Neural progenitor cell (in vitro differentiated cells): ENCODE results near the gene RAX2. TPM values are rescaled to one million over a fixed set of nuclear protein-coding genes. Genes with fewer than 3 reads are reported as not detected.
A peak's percentile ranks its signal among the peaks of the same experiment; 100 is the strongest.

Source experiments
- DNase-seq: peaks from one replicate; pipeline ENCODE4 v3.0.0-alpha.2; 2016; ENCODE audit warnings: low spot score
- H2AFZ ChIP-seq: fragments of 200-600 bp; sonication (generic); replicated peaks from 2 replicates; pipeline ENCODE4 v1.6.1; 2016; ENCODE audit warnings: antibody characterized with exemption
- H3F3A ChIP-seq: fragments of 200-600 bp; sonication (generic); 2 replicates; pipeline ENCODE4 v1.6.1; 2016; ENCODE audit warnings: antibody characterized with exemption, low read depth
- H3K27ac ChIP-seq: fragments of 200-600 bp; sonication (generic); 2 replicates; pipeline ENCODE4 v1.5.1; 2016; ENCODE audit warnings: mild to moderate bottlenecking
- H3K27me3 ChIP-seq: fragments of 200-600 bp; sonication (generic); 2 replicates; pipeline ENCODE4 v1.6.1; 2016; ENCODE audit warnings: mild to moderate bottlenecking, moderate library complexity
- H3K36me3 ChIP-seq: fragments of 200-600 bp; sonication (generic); 2 replicates; pipeline ENCODE4 v1.5.1; 2016
- H3K4me1 ChIP-seq: fragments of 200-600 bp; sonication (generic); 2 replicates; pipeline ENCODE4 v1.6.1; 2016; ENCODE audit warnings: mixed run types
- H3K4me2 ChIP-seq: fragments of 200-600 bp; sonication (generic); 2 replicates; pipeline ENCODE4 v1.6.1; 2016
- H3K4me3 ChIP-seq: fragments of 200-600 bp; sonication (generic); 2 replicates; pipeline ENCODE4 v1.5.1; 2016
- H3K79me2 ChIP-seq: fragments of 200-600 bp; sonication (generic); 2 replicates; pipeline ENCODE4 v1.6.1; 2016; ENCODE audit warnings: low read depth
- H3K9ac ChIP-seq: fragments of 200-600 bp; sonication (generic); 2 replicates; pipeline ENCODE4 v1.6.1; 2016
- H3K9me3 ChIP-seq: fragments of 200-600 bp; sonication (generic); 2 replicates; pipeline ENCODE4 v1.5.1; 2016; ENCODE audit warnings: low read depth
- H4K20me1 ChIP-seq: fragments of 200-600 bp; sonication (generic); 2 replicates; pipeline ENCODE4 v1.6.1; 2016; ENCODE audit warnings: low read depth
- H3K27ac Mint-ChIP-seq: 3 replicates; pipeline ENCODE4 v1.8.0; 2021; ENCODE audit warnings: mixed read lengths
- H3K27me3 Mint-ChIP-seq: 2 replicates; pipeline ENCODE4 v1.8.0; 2022; ENCODE audit warnings: low read depth, mild to moderate bottlenecking, inconsistent platforms, moderate library complexity, mixed read lengths; ENCODE audit not compliant: insufficient read depth
- H3K36me3 Mint-ChIP-seq: 3 replicates; pipeline ENCODE4 v1.8.0; 2021; ENCODE audit warnings: mixed read lengths
- H3K4me1 Mint-ChIP-seq: 3 replicates; pipeline ENCODE4 v1.8.0; 2021; ENCODE audit warnings: mixed read lengths
- H3K4me3 Mint-ChIP-seq: 3 replicates; pipeline ENCODE4 v1.8.0; 2021; ENCODE audit warnings: mild to moderate bottlenecking, moderate library complexity, mixed read lengths
- H3K9me3 Mint-ChIP-seq: 3 replicates; pipeline ENCODE4 v1.8.0; 2020; ENCODE audit warnings: mixed read lengths
- CTCF ChIP-seq: fragments of 200-600 bp; sonication (generic); IDR thresholded peaks from 2 replicates; pipeline ENCODE4 v1.5.1; 2017; ENCODE audit warnings: antibody characterized with exemption, mild to moderate bottlenecking
- EZH2 ChIP-seq: fragments of 200-600 bp; sonication (generic); IDR thresholded peaks from 2 replicates; pipeline ENCODE4 v1.6.1; 2017; ENCODE audit warnings: antibody characterized with exemption, mild to moderate bottlenecking, moderate library complexity
- EZH2phosphoT487 ChIP-seq: fragments of 200-600 bp; sonication (generic); IDR thresholded peaks from 2 replicates; pipeline ENCODE4 v1.6.1; 2017; ENCODE audit warnings: antibody characterized with exemption
- total RNA-seq: library from RNA; depleted of rRNA; stranded (reverse); fragments of >200 nt; gene quantifications from 2 replicates; pipeline ENCODE4 v1.2.3, GENCODE V29; 2015; ENCODE audit warnings: low replicate concordance

The RAX2 gene
- total RNA-seq, 1 donor from 2014 or later, result not detected

GRCh38 chr19:3771000-3771905 lies 775 bp downstream of the RAX2 start:
- no peaks in the 10 kb centered on the region for H3K36me3 ChIP-seq
- H3K4me2 ChIP-seq, result no peak overlapping the region
- Mint-ChIP-seq H3K36me3 (peaks cover 2% of the 10 kb centered on the region), H3K4me1 (peaks cover 10% of the 10 kb centered on the region), H3K27me3 (peaks cover 7% of the 10 kb centered on the region), H3K9me3 (no peaks in the 10 kb centered on the region), H3K4me3 (peak overlapping the region; percentile 22), H3K27ac (peak overlapping the region; percentile 27)
- peaks cover 14% of the 10 kb centered on the region for H3K4me1 ChIP-seq
- TF ChIP-seq EZH2, result no peak
- TF ChIP-seq EZH2phosphoT487, result no peak
- no peak for TF ChIP-seq CTCF
- DNase-seq, result no peak
- no peaks in the 10 kb centered on the region for H3K79me2 ChIP-seq
- H4K20me1 ChIP-seq, result no peaks in the 10 kb centered on the region
- H2AFZ ChIP-seq, result no peak overlapping the region
- H3K9me3 ChIP-seq, result no peaks in the 10 kb centered on the region
- H3K27ac ChIP-seq, result no peak overlapping the region
- H3F3A ChIP-seq, result peaks cover 4% of the 10 kb centered on the region
- no peak overlapping the region for H3K9ac ChIP-seq
- no peak overlapping the region for H3K4me3 ChIP-seq
- H3K27me3 ChIP-seq, result no peaks in the 10 kb centered on the region

DNA sequence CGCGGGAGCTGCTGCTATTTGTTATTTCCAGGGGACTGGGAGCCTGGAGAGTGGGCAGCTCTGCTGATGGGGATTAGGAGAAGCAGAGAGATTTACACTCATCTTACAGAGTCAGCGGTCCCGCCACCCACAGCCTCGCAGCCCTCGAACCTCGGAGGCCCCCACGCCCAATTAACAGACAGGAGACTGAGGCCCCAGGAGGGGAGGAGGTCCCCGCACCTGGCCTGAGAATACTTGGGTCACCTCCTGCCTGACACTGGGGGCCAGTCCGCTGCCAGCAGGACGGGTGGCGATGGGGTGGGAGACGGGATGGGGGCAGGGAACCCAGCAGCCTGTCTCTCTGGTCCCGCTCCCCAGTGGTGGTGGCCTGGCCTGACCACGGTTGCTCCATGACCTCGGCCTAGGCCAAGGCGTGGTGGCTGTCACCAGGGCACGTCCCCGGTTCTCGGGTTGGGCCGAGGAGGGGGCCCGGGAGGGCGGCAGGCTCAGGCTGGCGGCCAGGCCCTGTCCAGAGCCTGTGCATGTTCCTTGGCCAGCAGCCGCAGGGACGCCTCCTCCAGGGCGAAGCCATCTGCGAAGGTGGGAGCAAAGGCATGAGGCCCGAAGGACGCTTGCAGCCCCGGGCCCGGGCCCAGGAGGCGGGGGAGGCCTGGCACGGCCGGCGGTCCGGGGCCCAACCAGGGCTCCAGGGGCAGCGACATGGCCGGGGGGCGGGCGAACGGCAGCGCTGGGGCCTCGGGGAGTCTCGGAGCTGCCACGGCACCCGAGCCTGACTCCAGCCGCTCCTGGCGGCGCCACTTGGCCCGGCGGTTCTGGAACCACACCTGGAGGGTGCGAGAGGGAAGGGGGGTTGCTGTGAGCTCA lies 1.7 kb downstream of the RAX2 start:
- H3K9me3 Mint-ChIP-seq, result no peaks in the 10 kb centered on the region
- peaks cover 2% of the 10 kb centered on the region for H3K36me3 Mint-ChIP-seq
- peaks cover 4% of the 10 kb centered on the region for H3F3A ChIP-seq
- H3K27ac Mint-ChIP-seq, result no peak overlapping the region
- no peak overlapping the region for H3K9ac ChIP-seq
- H3K27me3 Mint-ChIP-seq, result peaks cover 7% of the 10 kb centered on the region
- no peaks in the 10 kb centered on the region for H3K36me3 ChIP-seq
- H2AFZ ChIP-seq, result no peak overlapping the region
- peaks cover 10% of the 10 kb centered on the region for H3K4me1 Mint-ChIP-seq
- H3K27ac ChIP-seq, result no peak overlapping the region
- no peaks in the 10 kb centered on the region for H4K20me1 ChIP-seq
- H3K79me2 ChIP-seq, result no peaks in the 10 kb centered on the region
- no peak overlapping the region for H3K4me3 Mint-ChIP-seq
- no peak overlapping the region for H3K4me2 ChIP-seq
- H3K4me3 ChIP-seq, result no peak overlapping the region
- no peaks in the 10 kb centered on the region for H3K9me3 ChIP-seq
- H3K27me3 ChIP-seq, result no peaks in the 10 kb centered on the region
- peaks cover 14% of the 10 kb centered on the region for H3K4me1 ChIP-seq
- TF ChIP-seq EZH2phosphoT487, result no peak
- no peak for TF ChIP-seq CTCF
- no peak for DNase-seq

GRCh38 chr19:3769494-3769893 lies 2.5 kb downstream of the RAX2 start:
- peaks cover 10% of the 10 kb centered on the region for H3K4me1 Mint-ChIP-seq
- no peaks in the 10 kb centered on the region for H4K20me1 ChIP-seq
- no peak for TF ChIP-seq CTCF
- no peak for TF ChIP-seq EZH2
- no peak for TF ChIP-seq EZH2phosphoT487
- peaks cover 14% of the 10 kb centered on the region for H3K4me1 ChIP-seq
- peaks cover 2% of the 10 kb centered on the region for H3K36me3 Mint-ChIP-seq
- H3F3A ChIP-seq, result peaks cover 4% of the 10 kb centered on the region
- H3K36me3 ChIP-seq, result no peaks in the 10 kb centered on the region
- no peak overlapping the region for H3K4me2 ChIP-seq
- no peak for DNase-seq
- no peaks in the 10 kb centered on the region for H3K9me3 Mint-ChIP-seq
- H3K9ac ChIP-seq, result no peak overlapping the region
- peaks cover 5% of the 10 kb centered on the region for H3K27me3 Mint-ChIP-seq
- H3K27ac ChIP-seq, result no peak overlapping the region
- no peaks in the 10 kb centered on the region for H3K79me2 ChIP-seq
- no peaks in the 10 kb centered on the region for H3K9me3 ChIP-seq
- H3K4me3 Mint-ChIP-seq, result no peak overlapping the region
- H2AFZ ChIP-seq, result no peak overlapping the region
- no peak overlapping the region for H3K27ac Mint-ChIP-seq
- H3K27me3 ChIP-seq, result no peaks in the 10 kb centered on the region
- no peak overlapping the region for H3K4me3 ChIP-seq
